GM10266 (cell line): ENCODE results near the gene DNAI2.
"Not testable (repeated sequence)": the region's sequence is repeated elsewhere in the genome, so short reads cannot be mapped to it uniquely, and the experiment has no call there.

ENCODE experiments used
- DNase-seq: peaks from one replicate; pipeline ENCODE4 v3.0.0; 2012; ENCODE audit errors: extremely low spot score
- TF ChIP-seq, protein P1 (sequence below): IDR thresholded peaks from 2 replicates; pipeline ENCODE4 v1.5.1; 2012; ENCODE audit warnings: mild to moderate bottlenecking, low read depth; ENCODE audit not compliant: control insufficient read depth, insufficient read depth; ENCODE audit errors: missing control alignments

The DNAI2 gene

DNA sequence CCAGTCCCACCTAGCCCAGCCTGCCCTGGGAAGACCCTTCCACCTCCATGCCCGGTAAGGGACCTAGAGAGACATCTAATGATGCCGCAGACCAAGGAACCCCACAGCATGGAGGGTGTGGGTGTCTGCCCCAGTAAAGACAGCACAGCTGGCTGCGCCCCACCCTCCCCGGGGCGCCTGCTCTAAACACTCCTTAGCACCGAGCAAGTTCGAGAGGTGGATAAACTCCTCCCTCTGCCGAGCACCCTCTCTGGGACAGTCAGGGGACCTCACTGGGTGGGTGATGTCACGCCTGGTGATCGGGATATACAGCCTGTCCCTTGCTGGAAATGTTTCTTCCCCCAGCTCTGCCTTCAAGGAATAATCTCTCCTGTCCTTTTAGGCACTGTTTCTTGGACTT lies 16.7 kb upstream of the DNAI2 start:
- TF ChIP-seq, protein P1, sequence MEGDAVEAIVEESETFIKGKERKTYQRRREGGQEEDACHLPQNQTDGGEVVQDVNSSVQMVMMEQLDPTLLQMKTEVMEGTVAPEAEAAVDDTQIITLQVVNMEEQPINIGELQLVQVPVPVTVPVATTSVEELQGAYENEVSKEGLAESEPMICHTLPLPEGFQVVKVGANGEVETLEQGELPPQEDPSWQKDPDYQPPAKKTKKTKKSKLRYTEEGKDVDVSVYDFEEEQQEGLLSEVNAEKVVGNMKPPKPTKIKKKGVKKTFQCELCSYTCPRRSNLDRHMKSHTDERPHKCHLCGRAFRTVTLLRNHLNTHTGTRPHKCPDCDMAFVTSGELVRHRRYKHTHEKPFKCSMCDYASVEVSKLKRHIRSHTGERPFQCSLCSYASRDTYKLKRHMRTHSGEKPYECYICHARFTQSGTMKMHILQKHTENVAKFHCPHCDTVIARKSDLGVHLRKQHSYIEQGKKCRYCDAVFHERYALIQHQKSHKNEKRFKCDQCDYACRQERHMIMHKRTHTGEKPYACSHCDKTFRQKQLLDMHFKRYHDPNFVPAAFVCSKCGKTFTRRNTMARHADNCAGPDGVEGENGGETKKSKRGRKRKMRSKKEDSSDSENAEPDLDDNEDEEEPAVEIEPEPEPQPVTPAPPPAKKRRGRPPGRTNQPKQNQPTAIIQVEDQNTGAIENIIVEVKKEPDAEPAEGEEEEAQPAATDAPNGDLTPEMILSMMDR = no peak
- DNase-seq = no peak

GRCh38 chr17:74259667-74260524 lies 14.1 kb upstream of the DNAI2 start:
- DNase-seq = no peak
- TF ChIP-seq, protein P1 = no peak

DNA sequence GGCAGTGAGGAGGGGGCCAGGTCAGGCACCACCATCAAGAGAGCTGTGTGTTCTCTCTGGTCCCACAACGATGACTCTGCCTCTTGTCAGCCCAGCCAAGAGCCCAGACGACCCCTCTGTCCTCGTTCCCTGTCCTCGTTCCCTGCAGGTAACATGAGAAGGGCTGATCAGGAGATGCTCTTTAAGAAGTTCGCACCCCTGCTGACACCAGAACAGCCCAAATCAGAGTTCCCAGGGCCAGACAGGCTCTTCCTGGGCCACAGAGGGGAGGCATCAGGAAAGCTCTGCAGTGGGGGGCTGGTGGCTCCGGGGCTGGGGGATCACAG lies 13.5 kb upstream of the DNAI2 start:
- no peak for DNase-seq
- TF ChIP-seq, protein P1 = no peak

- no peak for DNase-seq
- TF ChIP-seq, protein P1 = no peak
Measured at GRCh38 chr17:74262601-74263000, 11.4 kb upstream of the DNAI2 start.

GRCh38 chr17:74267054-74267453 lies 7.0 kb upstream of the DNAI2 start:
- not testable (repeated sequence) for DNase-seq

- no peak for DNase-seq
- TF ChIP-seq, protein P1 = no peak
Measured at GRCh38 chr17:74267579-74267978, 6.5 kb upstream of the DNAI2 start.

DNA sequence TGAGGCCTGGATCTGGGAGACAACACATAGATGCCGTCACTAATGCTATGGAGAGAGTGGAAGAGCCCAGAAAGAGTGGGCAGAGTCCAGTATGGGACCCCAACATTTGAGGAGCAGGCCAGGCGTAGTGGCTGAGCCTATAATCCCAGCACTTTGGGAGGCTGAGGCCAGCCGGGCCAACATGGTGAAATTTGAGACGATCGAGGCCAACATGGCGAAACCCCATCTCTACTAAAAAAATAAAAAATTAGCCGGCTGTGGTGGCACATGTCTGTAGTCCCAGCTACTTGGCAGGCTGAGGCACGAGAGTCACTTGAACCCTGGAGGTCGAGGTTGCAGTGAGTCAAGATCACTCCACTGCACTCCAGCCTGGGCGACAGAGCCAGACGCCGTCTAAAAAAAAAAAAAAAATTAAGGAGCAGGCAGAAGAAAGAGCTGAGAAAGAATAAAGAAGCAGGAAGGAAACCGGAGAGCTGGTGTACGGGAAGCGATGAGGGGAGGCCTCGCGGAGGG lies 6.0 kb upstream of the DNAI2 start:
- DNase-seq = no peak
- TF ChIP-seq, protein P1 = no peak
